ENCODE results near the gene TMEM150A.
"Not testable (repeated sequence)": the region's sequence is repeated elsewhere in the genome, so short reads cannot be mapped to it uniquely, and the experiment has no call there.

TMEM150A gene

DNA sequence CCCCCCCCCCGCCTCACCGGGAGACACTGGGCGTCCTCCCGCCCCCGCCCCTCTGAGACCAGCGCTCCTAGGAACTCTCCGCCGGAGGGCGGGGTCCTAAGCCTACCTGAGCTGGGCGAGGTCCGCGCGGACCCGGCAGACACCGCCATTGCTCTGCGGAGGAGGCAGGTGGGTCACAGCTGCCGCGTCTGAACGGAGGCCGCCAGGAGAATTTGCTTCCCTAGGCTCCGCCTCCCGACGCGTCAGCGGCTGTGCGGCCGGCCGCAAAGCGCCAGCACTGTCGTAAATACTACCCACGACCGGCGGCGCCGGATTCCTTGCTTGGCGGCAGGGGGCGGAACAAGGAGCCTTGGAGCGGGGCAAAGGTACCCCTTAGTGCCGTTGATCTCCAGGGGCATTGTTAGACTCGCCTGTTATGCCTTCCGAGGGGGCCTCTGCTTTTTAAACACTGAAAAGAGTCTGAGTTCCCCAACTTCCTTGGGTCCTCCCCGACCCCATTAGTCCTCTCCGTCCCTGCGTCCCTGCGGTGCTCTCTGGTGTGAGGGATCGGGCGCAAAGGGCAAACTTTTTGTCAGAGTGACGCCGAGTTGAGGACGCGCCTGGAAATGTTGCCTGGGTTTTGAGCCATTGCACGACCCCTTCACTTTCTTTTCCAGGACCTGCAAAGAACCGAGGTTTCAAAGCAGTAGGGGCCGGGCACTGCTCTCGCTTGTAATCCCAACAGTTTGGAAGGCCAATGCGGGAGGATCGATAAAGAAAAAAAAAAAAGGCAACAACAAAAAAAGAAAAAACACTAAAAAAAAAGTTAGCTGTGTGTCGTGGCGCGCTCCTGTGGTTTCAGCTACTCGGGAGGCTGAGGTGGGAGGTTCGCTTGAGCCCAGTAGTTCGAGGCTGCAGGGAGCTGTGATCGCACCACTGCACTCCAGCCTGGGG, 41.0 kb downstream of the TMEM150A start, which contains the start of gene GGCX:
TSS of gene GGCX (minus strand) at position 214 of the 933 bp plus-strand sequence. CDS start at position 149, 65 bp downstream.
- DNase-seq, result peak; percentile 96

- DNase-seq, result no peak
Observed at GRCh38 chr2:85560812-85561279, 41.7 kb downstream of the TMEM150A start.

- DNase-seq, result not testable (repeated sequence)
Observed at GRCh38 chr2:85560403-85560726, 42.1 kb downstream of the TMEM150A start.

GRCh38 chr2:85558160-85558559, 44.3 kb downstream of the TMEM150A start:
- DNase-seq, result no peak

GRCh38 chr2:85557130-85557529, 45.4 kb downstream of the TMEM150A start:
- no peak for DNase-seq

- DNase-seq, result no peak
Observed at GRCh38 chr2:85554980-85555612, 47.4 kb downstream of the TMEM150A start.

DNA sequence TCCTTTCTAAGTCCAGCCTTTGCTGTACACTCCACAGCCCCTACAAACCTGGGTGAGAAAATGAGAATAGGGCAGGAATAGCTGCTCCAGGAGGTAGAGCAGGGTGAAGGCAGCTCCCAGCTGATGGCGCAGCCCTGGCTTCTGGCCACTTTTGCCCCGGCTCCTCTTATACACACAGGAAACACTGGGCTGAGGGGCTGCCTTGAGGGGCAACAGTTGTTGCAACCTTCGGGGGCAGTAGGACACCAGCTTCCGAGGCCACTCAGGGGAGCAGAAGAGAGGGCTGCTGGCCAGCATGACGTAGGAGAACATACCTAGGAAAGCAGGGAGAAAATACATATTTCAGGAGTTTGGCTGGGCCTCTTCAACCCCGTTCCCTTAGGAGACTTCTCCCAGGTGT, 49.3 kb downstream of the TMEM150A start:
- DNase-seq, result no peak

DNA sequence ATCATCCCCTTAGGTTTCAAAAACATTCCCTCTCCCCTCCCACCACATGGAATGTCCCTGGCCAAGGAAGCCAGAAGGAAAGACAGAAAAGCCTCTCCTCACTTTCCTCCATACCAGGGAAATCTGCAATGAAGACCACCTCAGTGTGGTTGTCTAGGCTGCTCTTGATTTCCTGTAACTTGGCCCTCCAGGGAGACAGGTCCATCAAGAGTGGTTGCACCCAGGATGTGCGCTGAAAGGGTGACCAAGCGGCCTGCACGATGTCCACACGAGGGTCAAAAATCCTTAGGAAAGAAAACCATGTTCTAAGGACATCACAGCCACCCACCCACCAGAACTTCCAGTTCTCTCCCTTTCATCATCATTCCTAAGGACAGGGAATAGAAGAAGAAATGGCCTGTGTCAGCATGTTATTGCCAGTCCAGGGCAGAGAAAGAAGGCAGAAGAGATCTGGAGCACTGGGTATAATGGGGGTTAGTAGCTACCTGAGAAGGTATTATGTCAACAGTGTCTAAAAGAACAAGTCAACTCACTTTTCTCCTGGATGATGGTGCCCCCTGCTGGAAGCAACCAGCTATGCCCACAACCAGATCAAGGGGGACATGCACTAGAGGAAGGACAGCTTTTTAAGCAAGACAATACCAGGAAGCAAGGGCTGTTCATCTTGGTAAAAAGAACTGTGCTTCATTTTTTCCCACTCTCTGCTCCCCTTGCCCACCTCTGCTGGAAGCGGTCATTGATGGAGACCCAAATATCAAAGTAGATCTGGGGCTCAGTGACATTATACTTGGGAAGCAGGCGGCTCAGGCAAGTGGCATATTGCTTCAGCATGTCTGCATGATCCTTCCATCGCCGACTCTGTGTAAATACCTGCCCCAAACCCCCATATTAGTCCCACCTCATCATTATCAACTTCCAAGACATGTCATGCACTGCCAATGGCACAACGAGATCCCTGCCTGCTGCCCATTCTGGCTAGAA, 50.5 kb downstream of the TMEM150A start:
- DNase-seq, result peak; percentile 91

- DNase-seq, result no peak
Observed at GRCh38 chr2:85550486-85550885, 52.0 kb downstream of the TMEM150A start.

DNA sequence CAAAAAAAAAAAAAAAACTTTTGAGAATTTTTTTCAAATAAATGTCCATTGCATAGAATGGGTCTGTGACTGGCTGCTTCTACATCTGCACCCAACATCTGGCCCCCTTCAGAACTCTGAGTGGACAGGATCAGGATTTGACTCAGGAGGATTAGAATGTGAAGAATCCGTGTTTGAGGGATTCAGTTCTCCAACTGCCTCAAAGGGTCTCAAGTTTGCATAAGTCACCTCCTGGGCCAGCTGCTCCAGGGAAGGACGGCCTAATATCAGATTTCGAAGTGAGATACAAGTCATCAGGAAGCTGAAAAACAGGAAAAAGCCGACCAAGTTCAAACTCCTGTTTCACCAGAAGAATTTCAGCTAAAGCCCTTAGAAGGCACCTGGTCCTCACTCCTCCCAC, 52.7 kb downstream of the TMEM150A start:
- no peak for DNase-seq

DNA sequence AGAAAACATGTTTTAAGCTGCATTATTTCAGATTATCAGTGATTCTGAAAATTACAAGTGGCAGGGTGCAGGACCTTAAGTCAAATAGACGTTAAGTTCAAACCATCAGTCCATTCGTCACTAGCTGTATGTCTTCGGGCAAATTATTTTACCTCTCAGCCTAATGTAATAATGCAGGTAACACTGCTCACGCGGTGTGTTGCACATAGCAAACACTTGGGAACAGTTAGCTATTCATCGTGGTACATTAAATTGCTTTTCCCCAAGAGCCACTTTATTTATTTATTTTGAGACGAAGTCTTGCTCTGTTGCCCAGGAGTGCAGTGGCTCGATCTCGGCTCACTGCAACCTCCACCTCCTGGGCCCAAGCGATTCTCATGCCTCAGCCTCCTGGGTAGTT, 53.4 kb downstream of the TMEM150A start:
- no peak for DNase-seq

DNA sequence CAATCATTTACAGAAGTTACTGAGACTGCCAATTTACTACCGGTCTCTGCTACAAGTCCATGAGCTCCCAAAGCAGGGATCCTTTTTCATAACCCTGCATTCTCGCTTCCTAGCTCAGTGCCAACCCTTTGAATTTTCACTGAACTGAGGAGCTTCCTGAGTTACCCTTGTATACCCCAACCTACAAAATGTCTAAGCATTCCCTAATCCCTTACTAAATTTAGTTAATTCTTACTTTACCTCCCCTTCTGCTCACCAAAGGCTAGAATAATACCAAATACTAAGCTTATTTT, 53.9 kb downstream of the TMEM150A start:
- DNase-seq, result no peak
